ENCODE measurements around the gene COTL1.

Gene COTL1

GRCh38 chr16:84585467-84585866 lies 32.4 kb downstream of the COTL1 start:
- ATAC-seq, result no peak
- TF ChIP-seq BACH2 (CRISPR knock-in tag; IDR thresholded peaks at IDR 0.05; ENCODE audit: borderline replicate concordance), result no peak
- TF ChIP-seq CSDC2 (CRISPR knock-in tag; IDR thresholded peaks at IDR 0.05), result no peak
- no peak for TF ChIP-seq ESRRG (CRISPR knock-in tag; IDR thresholded peaks at IDR 0.05)
- no peak for TF ChIP-seq ZNF8 (CRISPR knock-in tag; IDR thresholded peaks at IDR 0.05)
- TF ChIP-seq TCF4 (CRISPR knock-in tag; IDR thresholded peaks at IDR 0.05; ENCODE audit: borderline replicate concordance), result no peak
- no peak for TF ChIP-seq RARB (CRISPR knock-in tag; IDR thresholded peaks at IDR 0.05)
- TF ChIP-seq GLIS3 (CRISPR knock-in tag; IDR thresholded peaks at IDR 0.05), result no peak
- TF ChIP-seq ISL1 (CRISPR knock-in tag; IDR thresholded peaks at IDR 0.05), result no peak
- TF ChIP-seq SNAI2 (CRISPR knock-in tag; IDR thresholded peaks at IDR 0.05), result no peak
- TF ChIP-seq CREB5 (CRISPR knock-in tag; IDR thresholded peaks at IDR 0.05; ENCODE audit: low read depth), result no peak
- no peak for TF ChIP-seq TOX (CRISPR knock-in tag; IDR thresholded peaks at IDR 0.05; ENCODE audit: borderline replicate concordance)

GRCh38 chr16:84584678-84585077 lies 33.2 kb downstream of the COTL1 start:
- TF ChIP-seq ESRRG (CRISPR knock-in tag; IDR thresholded peaks at IDR 0.05) (no peak), ZFP30 (CRISPR knock-in tag; IDR thresholded peaks at IDR 0.05) (no peak)
- ATAC-seq, result no peak

GRCh38 chr16:84583995-84584394 lies 33.9 kb downstream of the COTL1 start:
- ATAC-seq, result no peak
- no peak for TF ChIP-seq TOX (CRISPR knock-in tag; IDR thresholded peaks at IDR 0.05; ENCODE audit: borderline replicate concordance)
- no peak for TF ChIP-seq ZNF8 (CRISPR knock-in tag; IDR thresholded peaks at IDR 0.05)
- TF ChIP-seq CREB5 (CRISPR knock-in tag; IDR thresholded peaks at IDR 0.05; ENCODE audit: low read depth), result no peak
- no peak for TF ChIP-seq ZNF70 (CRISPR knock-in tag; IDR thresholded peaks at IDR 0.05)
- no peak for TF ChIP-seq ZFP30 (CRISPR knock-in tag; IDR thresholded peaks at IDR 0.05)
- no peak for TF ChIP-seq CSRNP3 (CRISPR knock-in tag; IDR thresholded peaks at IDR 0.05)
- no peak for TF ChIP-seq PPARA (CRISPR knock-in tag; IDR thresholded peaks at IDR 0.05; ENCODE audit: borderline replicate concordance)
- no peak for TF ChIP-seq ISL1 (CRISPR knock-in tag; IDR thresholded peaks at IDR 0.05)
- TF ChIP-seq RARB (CRISPR knock-in tag; IDR thresholded peaks at IDR 0.05), result no peak
- TF ChIP-seq BACH2 (CRISPR knock-in tag; IDR thresholded peaks at IDR 0.05; ENCODE audit: borderline replicate concordance), result no peak
- no peak for TF ChIP-seq TSHZ2 (CRISPR knock-in tag; IDR thresholded peaks at IDR 0.05)
- TF ChIP-seq GLIS3 (CRISPR knock-in tag; IDR thresholded peaks at IDR 0.05), result no peak
- no peak for TF ChIP-seq CSDC2 (CRISPR knock-in tag; IDR thresholded peaks at IDR 0.05)

- TF ChIP-seq TOX (CRISPR knock-in tag; IDR thresholded peaks at IDR 0.05; ENCODE audit: borderline replicate concordance) (no peak), ZFP30 (CRISPR knock-in tag; IDR thresholded peaks at IDR 0.05) (no peak), BACH2 (CRISPR knock-in tag; IDR thresholded peaks at IDR 0.05; ENCODE audit: borderline replicate concordance) (no peak), CSDC2 (CRISPR knock-in tag; IDR thresholded peaks at IDR 0.05) (no peak), OSR1 (CRISPR knock-in tag; IDR thresholded peaks at IDR 0.05) (no peak), RARB (CRISPR knock-in tag; IDR thresholded peaks at IDR 0.05) (no peak), ESRRG (CRISPR knock-in tag; IDR thresholded peaks at IDR 0.05) (no peak), ZNF8 (CRISPR knock-in tag; IDR thresholded peaks at IDR 0.05) (no peak), ZC3H10 (CRISPR knock-in tag; IDR thresholded peaks at IDR 0.05) (no peak)
- peak; percentile 92 for ATAC-seq
Measured at GRCh38 chr16:84582958-84583516, 34.8 kb downstream of the COTL1 start.

GRCh38 chr16:84581158-84581557 lies 36.7 kb downstream of the COTL1 start:
- TF ChIP-seq OSR1 (CRISPR knock-in tag; IDR thresholded peaks at IDR 0.05), result no peak
- no peak for TF ChIP-seq TOX (CRISPR knock-in tag; IDR thresholded peaks at IDR 0.05; ENCODE audit: borderline replicate concordance)
- TF ChIP-seq ZFP3 (CRISPR knock-in tag; IDR thresholded peaks at IDR 0.05), result no peak
- no peak for TF ChIP-seq TCF4 (CRISPR knock-in tag; IDR thresholded peaks at IDR 0.05; ENCODE audit: borderline replicate concordance)
- TF ChIP-seq ZNF70 (CRISPR knock-in tag; IDR thresholded peaks at IDR 0.05), result no peak
- no peak for TF ChIP-seq SNAI2 (CRISPR knock-in tag; IDR thresholded peaks at IDR 0.05)
- no peak for TF ChIP-seq TSHZ2 (CRISPR knock-in tag; IDR thresholded peaks at IDR 0.05)
- no peak for TF ChIP-seq ZFP30 (CRISPR knock-in tag; IDR thresholded peaks at IDR 0.05)
- no peak for TF ChIP-seq ZNF8 (CRISPR knock-in tag; IDR thresholded peaks at IDR 0.05)
- no peak for ATAC-seq

Measured in SK-N-SH treated with all-trans-retinoic acid at 6 μM for 48 hours (cell line).